ENCODE results near the gene ERG28. TPM values are rescaled to one million over a fixed set of nuclear protein-coding genes. Genes with fewer than 3 reads are reported as not detected.

Gene ERG28
- total RNA-seq, 1 experiment from 2014 or later = 32.5 TPM

DNA sequence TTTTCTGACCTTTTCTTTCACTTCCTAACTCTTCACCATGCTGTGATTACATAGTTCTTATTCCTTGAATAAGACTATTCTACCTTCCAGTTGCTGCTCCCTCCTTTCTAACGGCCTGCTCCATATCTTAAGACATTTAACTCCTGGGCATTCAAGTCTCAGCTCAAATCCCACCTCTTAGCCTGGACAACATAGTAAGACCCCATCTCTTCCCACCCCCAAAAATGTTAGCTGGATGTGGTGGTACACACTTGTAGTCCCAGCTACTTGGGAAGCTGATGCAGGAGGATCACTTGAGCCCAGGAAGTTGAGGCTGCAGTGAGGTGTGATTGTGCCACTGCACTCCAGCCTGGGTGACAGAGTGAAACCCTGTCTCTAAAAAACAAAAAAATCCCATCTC lies 10.9 kb downstream of the ERG28 start:
- Histone ChIP-seq H3F3A (ENCODE audit: insufficient read depth, low read depth) (peaks cover 40% of the 10 kb centered on the region), H4K20me1 (ENCODE audit: insufficient read depth) (no peaks in the 10 kb centered on the region), H3K27ac (peak overlapping the region; percentile 61; the same call in 1 of the 2 replicates), H3K79me2 (ENCODE audit: low read depth) (no peaks in the 10 kb centered on the region), H3K9me3 (ENCODE audit: insufficient read depth, low read depth) (no peaks in the 10 kb centered on the region), H3K4me1 (replicated peaks; ENCODE audit: insufficient read depth) (peaks cover 45% of the 10 kb centered on the region), H3K36me3 (ENCODE audit: low read depth) (peaks cover 22% of the 10 kb centered on the region; the same call in 1 of the 2 replicates), H3K27me3 (ENCODE audit: insufficient read depth, low read depth) (no peaks in the 10 kb centered on the region), H2AFZ (no peak overlapping the region), H3K4me2 (no peak overlapping the region), H3K4me3 (no peak overlapping the region), H3K9me2 (ENCODE audit: insufficient read depth) (no peaks in the 10 kb centered on the region)
- intact Hi-C loops (cut with micrococcal nuclease; ENCODE audit: unreplicated experiment) = loop anchor here (5.0 kb wide), 2 partner anchors 42 to 517 kb away; no protein-coding TSS in a partner anchor
- DNase-seq = no peak
- TF ChIP-seq EZH2 (IDR thresholded peaks at IDR 0.05; ENCODE audit: low read depth) (no peak), CTCF (conservative IDR thresholded peaks at IDR 0.05) (no peak)
- no TSS peak for BruUV-seq (replicated peaks)
- POLR2A ChIA-PET (ENCODE audit: unreplicated experiment) = interaction anchor here (0.6 kb wide), 1 partner anchor 72 kb away, joined by 3 read pairs; no protein-coding TSS in a partner anchor
- CTCF ChIA-PET = no interaction called here

DNA sequence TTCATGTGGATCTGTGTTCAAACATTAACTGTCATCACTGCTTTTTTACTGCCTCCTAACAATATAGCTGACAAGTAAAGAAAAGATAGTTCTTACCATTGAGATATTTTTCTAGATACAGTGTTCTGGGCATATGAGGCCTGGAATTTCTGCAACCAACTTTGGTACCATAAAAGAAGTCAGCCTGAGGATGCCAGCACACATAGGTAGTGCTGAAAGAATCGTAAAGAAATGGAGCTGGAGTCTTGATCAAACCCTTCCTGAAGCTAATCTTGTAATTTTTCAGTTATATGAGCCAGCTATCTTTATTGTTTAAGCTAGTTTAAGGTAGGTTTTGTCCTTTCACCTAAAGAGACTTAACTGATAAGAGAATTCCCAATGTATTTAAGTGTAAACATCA lies 11.3 kb downstream of the ERG28 start:
- H3F3A ChIP-seq (ENCODE audit: insufficient read depth, low read depth) = peaks cover 39% of the 10 kb centered on the region
- peaks cover 45% of the 10 kb centered on the region for H3K4me1 ChIP-seq (replicated peaks; ENCODE audit: insufficient read depth)
- POLR2A ChIA-PET (ENCODE audit: unreplicated experiment) = no interaction called here
- H3K27ac ChIP-seq = peak overlapping the region; percentile 61
- H3K9me3 ChIP-seq (ENCODE audit: insufficient read depth, low read depth) = no peaks in the 10 kb centered on the region
- intact Hi-C loops (cut with micrococcal nuclease; ENCODE audit: unreplicated experiment) = loop anchor here (5.0 kb wide), 1 partner anchor 42 kb away; no protein-coding TSS in a partner anchor
- no peak overlapping the region for H2AFZ ChIP-seq
- H3K4me2 ChIP-seq = 0 out of 2 replicates have a peak overlapping the region, but pooled peaks have one; percentile 47
- CTCF ChIA-PET = interaction anchor here (0.5 kb wide), 1 partner anchor 501 kb away, joined by 8 read pairs; no protein-coding TSS in a partner anchor
- no peak for DNase-seq
- no peak overlapping the region for H3K4me3 ChIP-seq
- no TSS peak for BruUV-seq (replicated peaks)
- peaks cover 22% of the 10 kb centered on the region; the same call in 1 of the 2 replicates for H3K36me3 ChIP-seq (ENCODE audit: low read depth)
- TF ChIP-seq EZH2 (IDR thresholded peaks at IDR 0.05; ENCODE audit: low read depth) = no peak
- no peak for TF ChIP-seq CTCF (conservative IDR thresholded peaks at IDR 0.05)
- H3K9me2 ChIP-seq (ENCODE audit: insufficient read depth) = no peaks in the 10 kb centered on the region
- no peaks in the 10 kb centered on the region for H4K20me1 ChIP-seq (ENCODE audit: insufficient read depth)
- no peaks in the 10 kb centered on the region for H3K27me3 ChIP-seq (ENCODE audit: insufficient read depth, low read depth)
- H3K79me2 ChIP-seq (ENCODE audit: low read depth) = no peaks in the 10 kb centered on the region

- H3K36me3 ChIP-seq (ENCODE audit: low read depth) = peaks cover 22% of the 10 kb centered on the region; the same call in 1 of the 2 replicates
- intact Hi-C loops (cut with micrococcal nuclease; ENCODE audit: unreplicated experiment) = loop anchor here (1.0 to 5.0 kb wide), 2 partner anchors 13 to 41 kb away; no protein-coding TSS in a partner anchor
- H2AFZ ChIP-seq = no peak overlapping the region
- TF ChIP-seq EZH2 (IDR thresholded peaks at IDR 0.05; ENCODE audit: low read depth) (no peak), CTCF (conservative IDR thresholded peaks at IDR 0.05) (no peak)
- no peaks in the 10 kb centered on the region for H3K9me2 ChIP-seq (ENCODE audit: insufficient read depth)
- no peaks in the 10 kb centered on the region for H3K27me3 ChIP-seq (ENCODE audit: insufficient read depth, low read depth)
- H3K79me2 ChIP-seq (ENCODE audit: low read depth) = no peaks in the 10 kb centered on the region
- no peak overlapping the region for H3K4me3 ChIP-seq
- H3K9me3 ChIP-seq (ENCODE audit: insufficient read depth, low read depth) = no peaks in the 10 kb centered on the region
- H3F3A ChIP-seq (ENCODE audit: insufficient read depth, low read depth) = peaks cover 39% of the 10 kb centered on the region
- no TSS peak for BruUV-seq (replicated peaks)
- H4K20me1 ChIP-seq (ENCODE audit: insufficient read depth) = no peaks in the 10 kb centered on the region
- peak overlapping the region; percentile 47 for H3K4me2 ChIP-seq
- ChIA-PET POLR2A (ENCODE audit: unreplicated experiment) (interaction anchor here (0.9 kb wide), 2 partner anchors 13 to 43 kb away, joined by 4 to 8 read pairs; partner anchors contain the start of genes ERG28 and TTLL5), CTCF (interaction anchor here (0.6 to 1.2 kb wide), 2 partner anchors 11 to 71 kb away, joined by 4 to 5 read pairs; no protein-coding TSS in a partner anchor)
- H3K27ac ChIP-seq = peak overlapping the region; percentile 61
- DNase-seq = peak; percentile 76 to 94
- peaks cover 45% of the 10 kb centered on the region for H3K4me1 ChIP-seq (replicated peaks; ENCODE audit: insufficient read depth)
Measured at GRCh38 chr14:75648066-75648838, 12.4 kb downstream of the ERG28 start.
